ENCODE measurements around the gene PTPRG. TPM values are rescaled to one million over a fixed set of nuclear protein-coding genes. Genes with fewer than 3 reads are reported as not detected.

Gene PTPRG
- polyA plus RNA-seq, 1 donor (not counting 4 experiments of a cell fraction or from before 2014, with no cell fraction given) = 12.1 TPM

DNA sequence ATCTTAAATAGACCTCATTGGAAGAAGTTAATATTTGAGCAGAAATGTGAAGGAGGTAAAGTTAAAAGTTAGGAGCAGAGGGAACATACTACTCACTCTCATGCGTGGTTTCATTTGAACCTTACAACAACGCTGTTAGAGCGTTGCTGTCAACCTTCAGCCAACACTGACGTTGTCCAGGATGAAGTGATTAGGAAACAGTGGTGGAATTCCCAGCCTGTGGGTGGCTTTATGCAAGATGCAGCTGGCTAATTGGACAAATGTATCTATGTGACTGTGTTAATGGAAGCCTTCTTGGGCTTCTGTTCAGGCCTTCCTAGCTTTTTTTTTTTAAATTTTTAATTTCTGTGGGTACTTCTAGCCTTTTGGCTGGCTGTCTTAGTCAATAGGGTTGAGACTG lies 40.5 kb downstream of the PTPRG start:
- no peaks in the 10 kb centered on the region for H4K20me1 ChIP-seq (ENCODE audit: control insufficient read depth, extremely low read depth, insufficient read depth, low read length)
- no peaks in the 10 kb centered on the region for H3K27me3 ChIP-seq (ENCODE audit: control insufficient read depth, extremely low read depth, insufficient read depth, low read length)

DNA sequence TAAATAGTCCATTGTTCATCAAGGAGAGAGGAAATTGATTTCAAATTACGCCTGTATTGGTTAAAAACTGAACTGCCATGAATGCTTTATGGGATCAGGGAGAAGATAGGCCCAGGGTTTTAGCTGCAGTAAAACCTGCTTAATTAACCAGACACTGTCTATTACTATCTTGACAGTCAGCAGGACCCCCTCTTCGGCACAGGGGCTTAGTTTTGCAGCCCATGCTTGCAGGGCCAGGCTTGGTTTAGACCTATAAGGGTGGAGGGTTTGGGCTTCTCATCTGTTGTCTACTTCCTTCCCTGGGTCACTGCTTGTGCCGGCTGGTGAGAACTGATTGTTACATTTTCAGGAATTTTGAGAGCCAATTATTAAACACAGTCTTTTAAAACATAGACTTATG lies 41.1 kb downstream of the PTPRG start:
- dilution Hi-C loops (cut with MboI; ENCODE audit: extremely low pct_ligation_motif_present, low sequenced_read_pairs) = no loop called here
- FAIRE-seq = no peak
- no peaks in the 10 kb centered on the region for H3K27me3 ChIP-seq (ENCODE audit: control insufficient read depth, extremely low read depth, insufficient read depth, low read length)

More for the DNA sequence above, 40.5 kb downstream of the PTPRG start:
- FAIRE-seq = no peak
- peaks cover 31% of the 10 kb centered on the region for H3K79me2 ChIP-seq (ENCODE audit: control insufficient read depth, insufficient read depth, low read length)
- no peak overlapping the region for H3K4me2 ChIP-seq (ENCODE audit: control insufficient read depth, extremely low read depth, insufficient read depth, low read depth, low read length)
- no peak for DNase-seq (ENCODE audit: low read depth, low spot score)
- peaks cover 0 to 3% of the 10 kb centered on the region in 2 experiments for H3K36me3 ChIP-seq (ENCODE audit: control insufficient read depth in 2 of 2, extremely low read depth in 1 of 2, insufficient read depth in 2 of 2, low read length in 2 of 2)
- no peak overlapping the region for H3K27ac ChIP-seq (ENCODE audit: control insufficient read depth, insufficient read depth, low read length)
- no peak overlapping the region for H3K4me3 ChIP-seq (ENCODE audit: control insufficient read depth in 2 of 3, extremely low read depth in 1 of 3, insufficient read depth in 2 of 3, low read depth in 1 of 3, low read length in 3 of 3)
- no peak for TF ChIP-seq CTCF (optimal IDR thresholded peaks at IDR 0.05 in 1 of 3, IDR thresholded peaks at IDR 0.05 in 1 of 3, conservative IDR thresholded peaks at IDR 0.05 in 1 of 3; ENCODE audit: extremely low read depth in 1 of 3, insufficient read depth in 2 of 3, low read length in 3 of 3)
- no peak for TF ChIP-seq EZH2 (IDR thresholded peaks at IDR 0.05; ENCODE audit: low read length)
- no peaks in the 10 kb centered on the region for H3K9me3 ChIP-seq (ENCODE audit: control insufficient read depth, low read depth, low read length)
- dilution Hi-C loops (cut with MboI; ENCODE audit: extremely low pct_ligation_motif_present, low sequenced_read_pairs) = no loop called here
- H3K9ac ChIP-seq (ENCODE audit: control insufficient read depth, extremely low read depth, insufficient read depth, low read length) = no peak overlapping the region
- no peak overlapping the region for H2AFZ ChIP-seq (ENCODE audit: control insufficient read depth, low read length)
- no peaks in the 10 kb centered on the region for H3K4me1 ChIP-seq (ENCODE audit: control insufficient read depth, extremely low read depth, insufficient read depth, low read length)
- no peaks in the 10 kb centered on the region for H3K9me1 ChIP-seq (ENCODE audit: control insufficient read depth, extremely low read depth, insufficient read depth, low read length)

More for the DNA sequence above, 41.1 kb downstream of the PTPRG start:
- Histone ChIP-seq H4K20me1 (ENCODE audit: control insufficient read depth, extremely low read depth, insufficient read depth, low read length) (no peaks in the 10 kb centered on the region), H3K9ac (ENCODE audit: control insufficient read depth, extremely low read depth, insufficient read depth, low read length) (no peak overlapping the region), H3K27ac (ENCODE audit: control insufficient read depth, insufficient read depth, low read length) (no peak overlapping the region), H3K36me3 (ENCODE audit: control insufficient read depth in 2 of 2, extremely low read depth in 1 of 2, insufficient read depth in 2 of 2, low read length in 2 of 2) (peaks cover 0 to 3% of the 10 kb centered on the region in 2 experiments), H3K4me3 (ENCODE audit: control insufficient read depth in 2 of 3, extremely low read depth in 1 of 3, insufficient read depth in 2 of 3, low read depth in 1 of 3, low read length in 3 of 3) (no peak overlapping the region), H3K4me1 (ENCODE audit: control insufficient read depth, extremely low read depth, insufficient read depth, low read length) (no peaks in the 10 kb centered on the region), H3K9me1 (ENCODE audit: control insufficient read depth, extremely low read depth, insufficient read depth, low read length) (no peaks in the 10 kb centered on the region), H3K9me3 (ENCODE audit: control insufficient read depth, low read depth, low read length) (no peaks in the 10 kb centered on the region), H2AFZ (ENCODE audit: control insufficient read depth, low read length) (no peak overlapping the region), H3K4me2 (ENCODE audit: control insufficient read depth, extremely low read depth, insufficient read depth, low read depth, low read length) (no peak overlapping the region), H3K79me2 (ENCODE audit: control insufficient read depth, insufficient read depth, low read length) (peaks cover 25% of the 10 kb centered on the region)
- no peak for DNase-seq (ENCODE audit: low read depth, low spot score)
- TF ChIP-seq CTCF (optimal IDR thresholded peaks at IDR 0.05 in 1 of 3, IDR thresholded peaks at IDR 0.05 in 1 of 3, conservative IDR thresholded peaks at IDR 0.05 in 1 of 3; ENCODE audit: extremely low read depth in 1 of 3, insufficient read depth in 2 of 3, low read length in 3 of 3) (no peak), EZH2 (IDR thresholded peaks at IDR 0.05; ENCODE audit: low read length) (no peak)

Data from keratinocyte (primary cell).